GM19238 (cell line): ENCODE results near the gene C11orf21.
"Not testable (repeated sequence)": the region's sequence is repeated elsewhere in the genome, so short reads cannot be mapped to it uniquely, and the experiment has no call there.

Experiments
- DNase-seq: peaks from one replicate; pipeline ENCODE4 v3.0.0; 2011; ENCODE audit warnings: low spot score; ENCODE audit not compliant: insufficient read length

Gene C11orf21

DNA sequence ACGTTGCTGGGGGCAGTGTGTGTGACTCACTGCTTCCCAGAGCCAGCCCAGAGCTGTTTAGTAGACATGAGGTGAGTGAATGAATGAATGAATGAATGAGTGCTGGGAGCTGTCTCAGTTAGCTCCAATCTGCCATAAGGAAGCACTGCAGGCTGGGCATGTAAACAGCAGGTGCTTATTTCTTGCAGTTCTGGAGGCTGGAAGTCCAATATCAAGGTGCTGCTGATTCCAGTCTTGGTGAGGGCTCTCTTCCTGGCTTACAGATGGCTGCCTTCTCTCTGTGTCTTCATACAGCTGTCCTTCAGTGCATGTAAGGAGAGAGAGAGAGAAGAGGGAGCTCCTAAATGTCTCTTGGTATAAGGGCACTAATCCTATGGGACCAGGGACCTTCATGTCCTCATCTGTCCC, 4.1 kb downstream of the C11orf21 start:
- no peak for DNase-seq

DNA sequence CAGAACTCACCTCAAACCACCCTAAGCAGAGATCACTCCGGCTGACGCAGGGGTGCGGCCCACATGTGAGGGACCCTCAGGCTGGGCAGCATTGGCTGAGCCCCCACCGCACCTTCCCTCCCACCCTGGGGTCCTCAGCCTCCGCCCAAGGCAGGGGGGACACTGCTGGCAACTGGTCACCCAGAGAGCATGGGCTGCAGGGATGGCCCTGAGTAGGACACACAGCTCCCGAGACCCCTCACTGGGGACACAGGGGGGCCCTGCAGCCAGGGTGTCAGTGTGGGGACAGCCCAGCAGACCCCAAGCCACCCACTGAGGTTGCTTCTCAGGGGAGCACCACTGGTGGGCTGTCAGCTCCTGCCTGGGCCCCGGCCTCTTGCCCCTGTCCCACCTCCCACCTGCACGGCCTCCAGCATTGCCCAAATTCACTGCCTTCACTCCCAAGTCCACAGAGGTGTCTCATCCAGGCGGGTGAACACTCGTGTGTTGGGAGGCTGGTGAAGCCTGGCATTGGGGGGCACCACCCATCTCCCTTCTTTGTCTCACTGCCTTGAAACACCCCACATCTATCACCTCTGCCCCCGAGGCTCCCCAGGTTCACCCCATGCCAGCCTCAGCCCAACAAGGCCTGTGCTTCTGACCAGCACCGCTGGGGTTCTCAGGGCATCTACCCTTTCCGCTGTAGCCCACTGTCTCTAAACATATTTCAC, 4.7 kb downstream of the C11orf21 start:
- no peak for DNase-seq

GRCh38 chr11:2295971-2296912, 5.5 kb downstream of the C11orf21 start:
- no peak for DNase-seq

DNA sequence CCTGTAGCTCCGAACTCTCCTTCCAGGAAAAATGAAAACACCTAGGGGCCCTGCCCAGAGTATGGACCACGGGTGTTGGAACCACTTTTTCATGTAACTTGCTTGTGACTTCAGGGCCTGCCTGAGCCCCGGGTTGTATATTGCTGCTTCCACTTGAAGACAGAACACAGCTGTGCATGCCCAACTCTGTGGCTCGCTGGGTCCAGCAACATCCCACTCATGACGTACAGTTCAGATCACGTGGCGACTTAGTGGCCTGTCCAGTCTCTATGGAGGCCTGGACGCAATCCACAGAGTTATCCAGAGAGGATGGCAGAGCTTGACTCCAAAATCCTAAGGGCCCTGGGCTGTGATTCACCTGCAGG, 6.8 kb downstream of the C11orf21 start:
- no peak for DNase-seq

DNA sequence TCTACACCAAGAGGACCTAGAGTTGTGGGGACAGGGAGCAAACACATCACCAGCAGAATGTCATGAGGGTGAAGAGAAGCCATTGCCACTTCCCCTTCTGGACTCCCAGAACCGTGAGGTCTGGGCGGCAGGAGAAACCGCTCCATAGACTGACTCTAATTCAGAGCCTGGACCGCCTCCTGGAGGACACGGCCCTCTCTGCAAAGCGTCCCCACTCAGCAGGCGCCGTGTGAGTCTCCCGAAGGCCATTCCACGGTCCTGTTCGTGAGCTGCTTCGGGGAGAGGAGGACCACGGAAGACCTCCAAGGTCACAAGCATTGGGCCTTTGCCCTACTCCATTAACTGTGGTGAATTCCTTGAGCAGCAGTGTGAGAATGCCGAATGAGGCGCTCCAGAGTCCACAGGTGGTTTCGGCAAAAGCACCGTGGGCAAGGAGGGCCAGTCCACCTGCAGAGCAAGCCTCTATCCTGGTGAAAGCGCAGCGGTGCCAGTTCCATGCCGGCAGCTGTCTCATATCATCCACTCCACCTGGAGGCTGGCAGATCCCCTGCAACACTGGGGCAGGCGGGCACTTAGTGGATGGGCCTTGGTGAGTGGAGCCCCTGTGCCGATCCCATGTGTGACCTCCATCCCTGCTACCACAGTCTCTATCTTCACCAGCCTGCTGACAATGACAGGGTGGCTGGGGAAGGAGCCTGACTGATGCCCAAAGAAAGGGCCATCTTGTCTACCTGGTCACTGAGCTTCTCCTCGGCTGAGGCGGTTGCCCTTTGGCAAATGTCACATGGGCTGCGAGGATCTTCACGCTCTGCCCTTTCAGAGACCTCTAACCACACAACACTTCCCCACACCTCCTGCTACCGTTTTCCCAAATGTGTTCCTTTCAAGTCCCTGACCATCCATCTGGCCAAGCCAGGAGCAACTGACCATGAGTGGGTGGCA, 7.5 kb downstream of the C11orf21 start:
- no peak for DNase-seq

GRCh38 chr11:2293531-2293971, 8.2 kb downstream of the C11orf21 start:
- DNase-seq = no peak

- no peak for DNase-seq
These were observed 11.3 kb downstream of the C11orf21 start for GRCh38 chr11:2290351-2290841.

DNA sequence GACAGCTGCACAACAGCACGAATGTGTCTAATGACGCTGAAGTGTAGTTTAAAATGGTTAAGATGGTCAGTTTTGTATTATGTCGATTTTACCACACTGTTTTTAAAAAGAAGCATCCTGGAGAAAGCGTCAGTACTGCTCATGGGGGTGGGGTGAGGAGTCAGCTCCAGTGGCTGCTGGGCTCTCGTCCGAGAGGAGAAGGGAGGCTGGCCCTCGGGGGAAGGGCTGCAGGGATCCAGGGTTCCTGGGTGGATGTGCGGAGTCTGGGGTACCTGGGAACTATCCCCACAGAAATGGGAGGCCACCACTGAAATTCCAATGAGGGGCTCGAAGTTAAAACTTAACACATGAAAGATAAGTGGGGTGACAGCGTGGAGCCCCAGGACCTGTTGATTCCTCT, 11.9 kb downstream of the C11orf21 start:
- no peak for DNase-seq

DNA sequence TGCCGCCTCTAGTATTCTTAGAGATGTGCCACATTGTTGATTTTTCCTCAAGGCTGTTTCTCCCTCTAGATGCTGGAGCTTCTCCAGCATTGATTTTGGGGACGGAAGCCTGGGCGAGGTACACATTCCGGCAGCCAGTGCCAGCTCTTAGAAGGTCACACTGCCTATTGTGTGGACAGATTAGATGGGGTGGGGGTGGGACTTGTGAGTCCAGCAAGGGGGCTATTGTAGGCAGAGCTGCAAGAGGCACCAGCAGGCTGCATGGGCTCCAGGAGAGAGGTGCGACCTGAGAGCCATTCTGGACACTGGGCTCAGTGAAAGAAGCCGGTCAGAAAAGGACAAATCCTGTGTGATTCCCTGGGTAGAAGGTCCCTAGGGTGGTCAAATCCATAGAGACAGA, 12.4 kb downstream of the C11orf21 start:
- DNase-seq = no peak

DNA sequence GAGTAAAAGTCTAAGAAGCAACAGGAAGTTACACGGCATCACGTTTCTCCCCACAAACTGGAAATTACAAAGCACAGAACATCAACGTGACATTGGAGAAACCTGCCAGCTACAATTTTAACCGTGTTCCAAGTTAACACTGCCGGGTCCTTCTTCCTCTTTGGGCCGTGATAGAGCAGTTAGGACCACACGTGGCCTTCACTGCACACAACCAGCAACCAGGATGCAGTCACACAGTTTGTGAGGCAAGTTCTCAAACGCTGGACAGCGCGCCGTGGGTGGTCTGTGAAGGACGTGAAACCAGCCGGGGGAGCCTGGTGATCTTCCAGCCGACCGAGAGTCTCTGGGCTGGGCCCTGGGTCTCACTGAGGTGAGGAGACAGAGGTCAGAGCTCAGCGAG, 14.6 kb downstream of the C11orf21 start:
- no peak for DNase-seq

GRCh38 chr11:2286350-2286749, 15.4 kb downstream of the C11orf21 start:
- DNase-seq = not testable (repeated sequence)

DNA sequence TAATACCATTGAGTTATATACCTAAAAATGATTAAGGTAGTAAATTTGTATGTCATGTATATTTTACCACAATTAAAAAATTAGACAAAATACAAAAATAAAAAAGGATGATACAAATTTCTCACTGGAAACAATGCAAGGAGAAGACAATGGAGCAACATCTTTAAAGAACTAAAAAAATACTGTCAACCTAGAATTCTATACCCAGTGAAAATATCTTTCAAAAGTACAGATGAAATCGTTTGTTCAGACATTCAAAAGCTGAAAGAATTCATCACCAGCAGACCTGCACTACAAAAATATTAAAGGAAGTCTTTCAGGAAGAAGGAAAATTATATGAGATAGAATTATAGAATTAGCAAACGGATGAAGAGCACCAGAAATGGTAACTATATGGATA, 21.5 kb downstream of the C11orf21 start:
- no peak for DNase-seq

- no peak for DNase-seq
These were observed 23.7 kb downstream of the C11orf21 start for GRCh38 chr11:2277933-2278523.

- DNase-seq = no peak
These were observed 24.7 kb downstream of the C11orf21 start for GRCh38 chr11:2277008-2277346.

DNA sequence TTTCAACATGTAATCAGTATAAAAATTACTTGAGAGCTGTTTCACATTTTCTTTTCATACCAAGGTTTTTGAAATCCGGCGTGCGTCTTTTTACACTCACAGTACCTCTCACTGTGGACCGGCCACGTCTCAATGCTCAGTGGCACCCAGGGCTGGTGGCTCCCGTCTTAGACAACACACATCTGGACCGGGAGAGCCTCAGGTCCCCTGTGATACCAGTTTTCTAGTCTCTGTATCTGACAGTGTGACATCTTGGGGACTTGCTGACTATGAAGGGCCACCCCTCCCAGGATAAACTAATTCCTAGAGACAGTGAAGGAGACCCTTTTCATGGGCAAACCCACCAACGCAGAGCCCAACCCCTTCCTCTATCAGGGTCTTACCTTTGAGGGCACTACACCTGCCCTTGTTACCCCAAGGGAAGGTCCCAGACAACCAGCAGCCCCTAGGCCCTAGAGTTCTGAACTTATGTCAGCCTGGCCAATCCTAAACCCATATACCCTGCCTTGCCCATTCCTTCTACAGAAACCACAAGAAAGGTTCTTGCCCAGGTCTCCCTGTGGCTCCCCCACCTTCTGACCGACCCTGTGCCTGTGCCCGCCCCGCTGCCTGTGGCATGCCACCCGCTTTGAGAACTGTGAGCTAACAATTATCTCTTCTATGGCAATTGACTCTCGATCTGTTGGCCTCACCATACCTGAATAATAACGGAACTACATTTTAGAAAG, 25.3 kb downstream of the C11orf21 start:
- DNase-seq = no peak

DNA sequence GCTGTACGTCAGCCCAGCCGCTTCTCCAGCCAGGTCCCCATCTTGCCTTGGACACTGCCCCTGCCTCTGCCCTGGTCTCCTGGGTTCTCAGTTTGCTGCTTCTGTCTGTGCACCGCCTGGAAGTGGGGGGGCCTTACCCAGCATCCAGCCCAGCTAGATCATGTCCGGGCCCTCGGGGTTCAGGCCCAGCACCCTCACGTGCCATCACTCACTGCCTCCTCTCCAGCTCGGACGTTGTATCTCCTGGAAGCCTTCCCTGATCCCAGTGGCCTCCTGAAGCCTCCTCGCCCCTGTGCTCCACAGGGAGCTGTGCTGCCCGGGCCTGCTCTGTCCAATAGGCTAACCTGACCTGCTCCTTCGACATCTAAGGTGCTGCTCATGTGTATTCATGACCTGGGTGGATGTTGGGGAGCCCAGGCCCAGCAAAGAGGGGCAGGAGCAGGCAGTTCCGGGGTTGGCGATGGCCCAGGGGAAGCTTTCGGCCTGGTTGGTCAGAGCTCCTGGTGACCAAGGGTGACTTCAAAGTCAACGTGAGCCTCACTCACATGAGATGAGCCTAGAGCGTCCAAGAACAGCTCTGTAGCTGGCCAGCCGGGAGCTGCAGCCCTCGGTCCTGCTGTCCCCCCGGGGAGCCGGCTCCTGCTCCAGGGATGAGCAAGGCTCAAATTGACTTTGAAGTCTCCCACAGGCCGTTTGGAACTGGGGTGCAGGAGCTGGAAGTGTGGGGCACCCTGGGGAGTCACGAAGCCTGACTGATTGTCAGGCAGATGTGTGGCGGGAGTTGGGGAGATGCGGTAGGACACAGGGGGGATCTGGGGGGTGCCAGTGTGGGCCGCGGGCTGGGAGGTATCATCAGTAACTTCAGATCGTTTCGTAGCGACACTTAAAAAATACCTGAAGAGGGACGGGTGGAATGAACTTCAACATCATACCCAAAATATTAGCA, 26.1 kb downstream of the C11orf21 start:
- no peak for DNase-seq

DNA sequence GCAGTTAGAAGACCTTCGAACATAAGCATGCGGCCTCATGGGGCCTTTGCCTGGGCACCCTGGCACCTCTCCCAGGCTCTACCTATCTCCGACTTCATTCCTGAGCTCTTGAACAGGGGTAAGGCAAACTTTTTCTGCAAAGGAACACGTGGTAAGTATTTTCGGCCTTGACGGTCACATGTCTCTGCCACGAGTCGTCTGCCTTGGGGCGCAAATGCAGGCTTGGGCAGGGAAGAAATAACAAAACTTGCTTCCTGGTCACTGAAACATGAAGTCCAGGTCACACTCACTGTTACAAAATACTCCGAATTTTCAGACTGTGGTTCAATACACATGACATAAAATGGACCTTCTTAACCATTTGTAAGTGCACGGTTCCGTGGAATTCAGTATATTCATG, 27.9 kb downstream of the C11orf21 start:
- DNase-seq = no peak

- no peak for DNase-seq
These were observed 28.4 kb downstream of the C11orf21 start for GRCh38 chr11:2273311-2273710.

DNA sequence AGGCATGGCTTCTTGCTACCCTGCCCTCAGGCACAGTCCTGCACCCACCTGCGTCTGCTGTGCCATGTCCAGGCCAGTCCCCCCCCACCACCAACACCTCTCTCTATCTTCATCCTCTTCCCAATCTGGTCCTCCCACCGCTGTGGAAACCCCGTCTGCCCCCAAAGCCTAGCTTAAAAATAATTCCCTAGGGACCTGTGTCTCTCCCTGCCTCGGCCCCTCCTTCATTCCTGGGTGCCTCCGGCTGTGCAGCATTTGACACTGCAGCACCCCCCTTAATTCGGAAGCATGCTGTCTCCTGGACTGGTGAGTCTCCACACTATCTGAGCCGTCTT, 28.8 kb downstream of the C11orf21 start:
- no peak for DNase-seq
